Hepatocyte (in vitro differentiated cells): ENCODE results near the gene MLPH. TPM values are rescaled to one million over a fixed set of nuclear protein-coding genes. Genes with fewer than 3 reads are reported as not detected.

Experiments
- DNase-seq: peaks from one replicate; pipeline ENCODE4 v3.0.0-alpha.2; 2016; ENCODE audit warnings: low spot score
- H2AFZ ChIP-seq: fragments of 200-600 bp; sonication (generic); 2 replicates; pipeline ENCODE4 v1.6.0; 2016; ENCODE audit warnings: antibody characterized with exemption, mild to moderate bottlenecking
- H3K27ac ChIP-seq: fragments of 200-600 bp; sonication (generic); 2 replicates; pipeline ENCODE4 v1.5.1; 2016; ENCODE audit warnings: mild to moderate bottlenecking
- H3K27me3 ChIP-seq: fragments of 200-600 bp; sonication (generic); 2 replicates; pipeline ENCODE4 v1.6.1; 2016
- H3K36me3 ChIP-seq: fragments of 200-600 bp; sonication (generic); replicated peaks from 2 replicates; pipeline ENCODE4 v1.5.1; 2016; ENCODE audit warnings: low read depth; ENCODE audit not compliant: insufficient read depth
- H3K4me1 ChIP-seq: fragments of 200-600 bp; sonication (generic); 2 replicates; pipeline ENCODE4 v1.5.1; 2016; ENCODE audit warnings: mild to moderate bottlenecking, moderate library complexity; ENCODE audit not compliant: insufficient read depth
- H3K4me2 ChIP-seq: fragments of 200-600 bp; sonication (generic); 2 replicates; pipeline ENCODE4 v1.6.0; 2016
- H3K4me3 ChIP-seq: fragments of 200-600 bp; sonication (generic); 2 replicates; pipeline ENCODE4 v1.5.1; 2016; ENCODE audit warnings: mild to moderate bottlenecking
- H3K79me2 ChIP-seq: fragments of 200-600 bp; sonication (generic); 2 replicates; pipeline ENCODE4 v1.6.0; 2017; ENCODE audit warnings: mild to moderate bottlenecking
- H3K9me2 ChIP-seq: fragments of 200-600 bp; sonication (generic); replicated peaks from 2 replicates; pipeline ENCODE4 v1.6.0; 2017; ENCODE audit warnings: mild to moderate bottlenecking; ENCODE audit not compliant: insufficient read depth
- H3K9me3 ChIP-seq: fragments of 200-600 bp; sonication (generic); 2 replicates; pipeline ENCODE4 v1.5.1; 2016; ENCODE audit warnings: low read depth, mild to moderate bottlenecking
- H4K20me1 ChIP-seq: fragments of 200-600 bp; sonication (generic); 2 replicates; pipeline ENCODE4 v1.6.0; 2016; ENCODE audit warnings: mild to moderate bottlenecking; ENCODE audit not compliant: insufficient read depth, poor library complexity, severe bottlenecking
- EZH2 ChIP-seq: fragments of 200-600 bp; sonication (generic); IDR thresholded peaks from 2 replicates; pipeline ENCODE4 v1.6.1; 2016; ENCODE audit warnings: antibody characterized with exemption, mild to moderate bottlenecking, borderline replicate concordance
- EZH2phosphoT487 ChIP-seq: fragments of 200-600 bp; sonication (generic); IDR thresholded peaks from one replicate; pipeline ENCODE4 v1.6.1; 2018; ENCODE audit warnings: antibody characterized with exemption, mild to moderate bottlenecking, low read depth, moderate library complexity; ENCODE audit not compliant: unreplicated experiment, severe bottlenecking
- WGBS: methylation state at CpG from one replicate; pipeline ENCODE4 v1.1.6; 2016; ENCODE audit warnings: low lambda C conversion rate; ENCODE audit errors: missing lambda C conversion rate; 5-methylcytosine and 5-hydroxymethylcytosine counted together
- polyA plus RNA-seq: library from polyadenylated mRNA; unstranded; fragments of >200 nt; fragmentation: Nextera tagmentation; extraction: Ambion mirVana; gene quantifications from 2 replicates; pipeline ENCODE4 v1.2.1, GENCODE V29; 2016
- total RNA-seq: library from RNA; depleted of rRNA; stranded (reverse); fragments of >200 nt; gene quantifications from 2 replicates; pipeline ENCODE4 v1.2.3, GENCODE V29; 2014
- TF ChIP-seq, protein P1 (sequence below): fragments of 200-600 bp; sonication (generic); IDR thresholded peaks from 2 replicates; pipeline ENCODE4 v1.5.1; 2016; ENCODE audit warnings: antibody characterized with exemption, mild to moderate bottlenecking; ENCODE audit not compliant: poor library complexity

Gene MLPH
- total and polyA plus RNA-seq, 2 experiments from 2014 or later: 6.7 to 12.3 TPM

DNA sequence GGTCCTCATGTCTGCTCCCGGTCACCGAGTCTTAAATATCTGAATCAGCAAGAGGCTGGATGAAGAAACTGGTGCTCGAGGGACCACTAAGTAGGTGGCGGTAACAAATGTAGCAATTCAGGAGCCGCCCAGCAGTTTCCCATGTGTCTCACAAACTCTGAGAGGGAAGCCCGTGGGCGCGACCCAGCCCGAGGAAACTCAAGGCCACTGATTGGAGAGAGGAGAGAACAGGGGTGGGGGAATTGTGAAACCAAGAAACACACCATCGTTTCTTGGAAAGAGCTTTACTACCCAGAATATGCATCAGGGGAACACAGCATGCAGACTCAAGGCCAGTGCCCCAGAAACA lies 10.8 kb downstream of the MLPH start:
- no peaks in the 10 kb centered on the region for H3K36me3 ChIP-seq
- TF ChIP-seq EZH2: no peak
- TF ChIP-seq, protein P1, sequence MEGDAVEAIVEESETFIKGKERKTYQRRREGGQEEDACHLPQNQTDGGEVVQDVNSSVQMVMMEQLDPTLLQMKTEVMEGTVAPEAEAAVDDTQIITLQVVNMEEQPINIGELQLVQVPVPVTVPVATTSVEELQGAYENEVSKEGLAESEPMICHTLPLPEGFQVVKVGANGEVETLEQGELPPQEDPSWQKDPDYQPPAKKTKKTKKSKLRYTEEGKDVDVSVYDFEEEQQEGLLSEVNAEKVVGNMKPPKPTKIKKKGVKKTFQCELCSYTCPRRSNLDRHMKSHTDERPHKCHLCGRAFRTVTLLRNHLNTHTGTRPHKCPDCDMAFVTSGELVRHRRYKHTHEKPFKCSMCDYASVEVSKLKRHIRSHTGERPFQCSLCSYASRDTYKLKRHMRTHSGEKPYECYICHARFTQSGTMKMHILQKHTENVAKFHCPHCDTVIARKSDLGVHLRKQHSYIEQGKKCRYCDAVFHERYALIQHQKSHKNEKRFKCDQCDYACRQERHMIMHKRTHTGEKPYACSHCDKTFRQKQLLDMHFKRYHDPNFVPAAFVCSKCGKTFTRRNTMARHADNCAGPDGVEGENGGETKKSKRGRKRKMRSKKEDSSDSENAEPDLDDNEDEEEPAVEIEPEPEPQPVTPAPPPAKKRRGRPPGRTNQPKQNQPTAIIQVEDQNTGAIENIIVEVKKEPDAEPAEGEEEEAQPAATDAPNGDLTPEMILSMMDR: no peak
- TF ChIP-seq EZH2phosphoT487: no peak
- 89% methylated on average over 10 of the region's 10 CpGs for WGBS

DNA sequence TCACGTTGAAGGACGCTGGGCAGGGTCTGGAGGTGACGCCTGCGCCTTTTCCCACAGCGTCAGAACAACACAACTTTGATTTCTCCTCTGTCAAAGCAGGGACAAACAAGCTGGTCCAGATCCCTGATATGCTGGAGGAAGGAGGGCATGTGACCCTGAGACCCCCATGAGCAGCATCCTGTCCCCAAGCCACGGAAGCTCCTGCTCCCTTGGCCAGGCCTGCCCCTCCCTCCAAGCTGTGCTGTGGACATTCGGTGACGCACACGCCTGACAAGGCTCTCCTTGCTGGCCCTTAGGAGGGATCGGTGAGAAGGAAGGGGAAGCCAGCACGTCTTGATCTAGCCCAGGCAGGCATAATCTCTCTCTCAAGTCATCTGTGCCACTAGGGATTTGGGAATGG lies 11.3 kb downstream of the MLPH start:
- Histone ChIP-seq H3K4me1 (peaks cover 11% of the 10 kb centered on the region), H3K9me2 (no peaks in the 10 kb centered on the region), H3K4me2 (no peak overlapping the region), H4K20me1 (no peaks in the 10 kb centered on the region), H3K27ac (no peak overlapping the region), H2AFZ (no peak overlapping the region), H3K27me3 (no peaks in the 10 kb centered on the region), H3K4me3 (no peak overlapping the region), H3K79me2 (no peaks in the 10 kb centered on the region), H3K36me3 (no peaks in the 10 kb centered on the region), H3K9me3 (no peaks in the 10 kb centered on the region)
- 88% methylated on average over 11 of the region's 11 CpGs for WGBS
- TF ChIP-seq EZH2 (no peak), EZH2phosphoT487 (no peak)
- TF ChIP-seq, protein P1: no peak
- no peak for DNase-seq

More for the DNA sequence above, 10.8 kb downstream of the MLPH start:
- H3K4me2 ChIP-seq: no peak overlapping the region
- no peaks in the 10 kb centered on the region for H3K9me3 ChIP-seq
- no peaks in the 10 kb centered on the region for H4K20me1 ChIP-seq
- no peaks in the 10 kb centered on the region for H3K9me2 ChIP-seq
- DNase-seq: no peak
- H3K27me3 ChIP-seq: no peaks in the 10 kb centered on the region
- H3K4me1 ChIP-seq: peaks cover 9% of the 10 kb centered on the region
- no peaks in the 10 kb centered on the region for H3K79me2 ChIP-seq
- no peak overlapping the region for H3K27ac ChIP-seq
- no peak overlapping the region for H2AFZ ChIP-seq
- no peak overlapping the region for H3K4me3 ChIP-seq

DNA sequence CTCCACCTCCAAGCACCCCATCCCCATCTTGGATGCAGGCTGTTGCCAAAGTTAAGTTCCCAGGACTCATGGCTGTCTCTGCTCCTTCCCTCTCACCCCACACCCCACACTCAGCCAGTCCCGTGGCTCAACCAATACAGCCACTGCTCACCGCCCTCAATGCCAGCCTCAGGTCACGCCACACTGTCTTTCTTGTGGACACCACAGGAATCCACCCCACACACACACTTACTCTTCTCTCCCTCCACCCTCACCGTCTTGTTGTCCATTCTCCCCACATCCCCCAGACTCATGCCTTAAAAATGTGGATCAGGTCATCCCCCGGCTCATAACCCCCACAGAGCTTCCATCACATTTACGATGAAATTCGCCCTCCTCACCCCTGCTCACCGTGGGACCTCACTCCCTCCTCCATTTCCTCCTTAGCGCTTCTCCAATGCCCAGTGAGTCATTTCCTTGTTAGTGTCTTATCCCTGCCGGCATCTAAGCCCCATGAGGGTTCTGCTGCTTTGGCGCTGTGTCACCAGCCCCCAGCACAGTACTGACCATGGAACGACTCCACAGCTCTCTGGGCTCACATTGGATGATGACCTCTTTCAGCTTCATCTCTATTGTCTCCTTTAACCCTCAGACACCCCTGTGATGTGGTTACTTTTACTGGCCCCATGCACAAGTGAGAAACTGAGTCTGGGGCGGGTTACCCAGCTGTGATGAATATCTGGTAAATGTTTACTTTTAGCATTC lies 13.8 kb downstream of the MLPH start:
- no peaks in the 10 kb centered on the region for H3K9me2 ChIP-seq
- H3K4me3 ChIP-seq: no peak overlapping the region
- no peaks in the 10 kb centered on the region for H3K27me3 ChIP-seq
- peaks cover 11% of the 10 kb centered on the region for H3K4me1 ChIP-seq
- TF ChIP-seq, protein P1: no peak
- TF ChIP-seq EZH2: no peak
- no peak for TF ChIP-seq EZH2phosphoT487
- peak; percentile 33 for DNase-seq
- WGBS: 74% methylated on average over 13 of the region's 13 CpGs
- no peaks in the 10 kb centered on the region for H3K36me3 ChIP-seq
- no peak overlapping the region for H3K4me2 ChIP-seq
- no peaks in the 10 kb centered on the region for H3K79me2 ChIP-seq
- H2AFZ ChIP-seq: no peak overlapping the region
- no peak overlapping the region for H3K27ac ChIP-seq
- H3K9me3 ChIP-seq: no peaks in the 10 kb centered on the region
- no peaks in the 10 kb centered on the region for H4K20me1 ChIP-seq
